HepG2 (cell line): ENCODE measurements around the gene ENC1. TPM values are rescaled to one million over a fixed set of nuclear protein-coding genes. Genes with fewer than 3 reads are reported as not detected.

Experiments used
- AGO1 ChIP-seq: fragments of 200-400 bp; formaldehyde crosslinking; IDR thresholded peaks from 2 replicates; pipeline ENCODE4 v1.6.1; 2017; ENCODE audit warnings: mild to moderate bottlenecking, low read depth, low read length, moderate library complexity; ENCODE audit not compliant: poor library complexity, severe bottlenecking
- DNMT1 ChIP-seq: sonication (generic); formaldehyde crosslinking; IDR thresholded peaks from 2 replicates; pipeline ENCODE4 v1.5.1; 2020; ENCODE audit warnings: mild to moderate bottlenecking, missing genetic modification reagents
- HNRNPK ChIP-seq: fragments of 200-400 bp; formaldehyde crosslinking; IDR thresholded peaks from 2 replicates; pipeline ENCODE4 v1.6.1; 2018; ENCODE audit warnings: low read length, low read depth, moderate library complexity, mild to moderate bottlenecking; ENCODE audit not compliant: poor library complexity, severe bottlenecking
- SATB2 ChIP-seq: sonication (generic); formaldehyde crosslinking; IDR thresholded peaks from 2 replicates; pipeline ENCODE4 v1.5.0; 2020; ENCODE audit warnings: missing genetic modification reagents
- SNAPC2 ChIP-seq: sonication (generic); formaldehyde crosslinking; IDR thresholded peaks from 2 replicates; pipeline ENCODE4 v1.8.1; 2022; ENCODE audit warnings: mild to moderate bottlenecking, missing genetic modification reagents
- TFAP4 ChIP-seq: sonication (generic); IDR thresholded peaks from 2 replicates; pipeline ENCODE4 v1.6.1; 2016; ENCODE audit warnings: low read depth, borderline replicate concordance
- TMF1 ChIP-seq: sonication (generic); formaldehyde crosslinking; IDR thresholded peaks from 2 replicates; pipeline ENCODE4 v1.8.1; 2022; ENCODE audit warnings: low read depth, missing genetic modification reagents
- ZBTB40 ChIP-seq, 2 experiments: fragments of 450-650 bp in 1 of 2; sonication (generic) in 1 of 2; formaldehyde crosslinking in 1 of 2; IDR thresholded peaks; 2 replicates each; pipeline versions ENCODE4 v1.6.1 to v1.8.0; 2016 to 2022; ENCODE audit warnings: antibody characterized with exemption in 1 of 2, mild to moderate bottlenecking in 1 of 2, missing genetic modification reagents in 1 of 2
- ZBTB42 ChIP-seq: sonication (generic); formaldehyde crosslinking; IDR thresholded peaks from 2 replicates; pipeline ENCODE4 v1.5.0; 2020; ENCODE audit warnings: mild to moderate bottlenecking, missing genetic modification reagents
- ZBTB49 ChIP-seq: sonication (generic); formaldehyde crosslinking; IDR thresholded peaks from 2 replicates; pipeline ENCODE4 v1.4.0; 2020; ENCODE audit warnings: missing genetic modification reagents, borderline replicate concordance
- ZNF280D ChIP-seq: sonication (generic); formaldehyde crosslinking; IDR thresholded peaks from 2 replicates; pipeline ENCODE4 v1.5.1; 2020; ENCODE audit warnings: mild to moderate bottlenecking, missing genetic modification reagents
- ZNF672 ChIP-seq: sonication (generic); formaldehyde crosslinking; IDR thresholded peaks from 2 replicates; pipeline ENCODE4 v1.8.1; 2022; ENCODE audit warnings: missing genetic modification reagents
- ZNF7 ChIP-seq: IDR thresholded peaks from 2 replicates; pipeline ENCODE4 v1.6.1; 2016; ENCODE audit warnings: missing biosample characterization, missing genetic modification reagents
- polyA plus RNA-seq, 8 experiments: library from polyadenylated mRNA; depleted of rRNA in 3 of 8; stranded (reverse) in 7 of 8; unstranded in 1 of 8; fragments of >200 nt; fragmentation: Illumina TruSeq in 4 of 8; extraction: Trizol in 4 of 8; gene quantifications; 2 replicates each; pipeline versions ENCODE4 v1.2.1 to v1.2.3, GENCODE V29; 2011 to 2016; ENCODE audit warnings: low read depth in 4 of 8, missing spikeins in 1 of 8, mixed read lengths in 1 of 8; ENCODE audit not compliant: insufficient read depth in 1 of 8
- total RNA-seq, 5 experiments: library from RNA; depleted of rRNA; stranded (reverse); fragments of >200 nt; fragmentation: Illumina TruSeq; extraction: Trizol; gene quantifications; 2 replicates each; pipeline ENCODE4 v1.2.3, GENCODE V29; 2016; ENCODE audit warnings: low read depth in 1 of 5

Gene ENC1
- total and polyA plus RNA-seq, 2 of the 13 experiments (the other 11 are each of a cell fraction or from before 2014, with no cell fraction given): 63.8 to 64.4 TPM

DNA sequence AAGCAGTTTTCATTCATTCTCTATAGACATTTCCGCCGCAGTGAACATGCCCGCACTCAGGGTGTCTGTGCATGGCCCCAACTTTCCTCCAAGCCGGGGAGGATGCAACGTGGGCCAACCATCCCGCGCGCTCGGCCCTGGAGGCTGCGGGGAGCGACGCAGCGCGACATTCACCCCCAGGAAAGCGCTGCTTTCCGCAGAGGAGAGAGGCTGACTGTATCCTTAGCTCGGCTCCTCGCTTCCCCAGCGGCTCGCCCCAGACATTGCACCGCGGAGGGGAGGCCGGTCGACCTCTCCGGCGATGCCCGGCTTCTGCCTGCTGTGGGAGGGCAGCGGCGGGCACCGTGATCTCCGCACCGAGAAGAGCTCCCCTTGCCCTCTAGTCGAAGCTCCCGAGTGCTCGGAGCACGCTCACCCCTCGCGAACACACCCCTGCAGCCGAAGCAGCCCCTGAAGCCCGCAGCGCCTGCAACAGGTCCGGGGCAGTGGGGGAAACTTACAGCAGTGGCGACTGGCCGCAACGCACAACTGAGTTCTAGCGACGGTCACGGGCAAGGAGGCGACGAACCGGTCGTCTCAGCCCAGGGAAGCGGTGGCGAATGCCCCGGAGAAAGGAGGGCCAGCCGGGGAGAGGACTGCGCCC, 600 bp downstream of the ENC1 start (continued):
- TF ChIP-seq ZBTB42 (CRISPR knock-in tag) (peak; percentile 42; the same call in 1 of the 2 replicates), SNAPC2 (CRISPR knock-in tag) (no peak), ZNF7 (CRISPR knock-in tag) (no peak), AGO1 (peak; percentile 9), DNMT1 (CRISPR knock-in tag) (no peak), TMF1 (CRISPR knock-in tag) (peak; percentile 89), ZNF280D (no peak), HNRNPK (no peak), ZNF672 (CRISPR knock-in tag) (0 out of 2 replicates have a peak, but pooled peaks have one; percentile 45), ZBTB49 (CRISPR knock-in tag) (no peak), ZBTB40 (IDR thresholded peaks at IDR 0.05) (no peak), ZBTB40 (CRISPR knock-in tag; IDR thresholded peaks at IDR 0.05) (0 out of 2 replicates have a peak, but pooled peaks have one; percentile 41), SATB2 (CRISPR knock-in tag) (0 out of 2 replicates have a peak, but pooled peaks have one; percentile 60), TFAP4 (no peak)
